Germinal center (tissue), 1 donor: ENCODE results near the gene MYO7B.

Source experiments
- DNase-seq: peaks from one replicate; pipeline ENCODE4 v3.0.0; 2012; ENCODE audit warnings: mixed read lengths, low spot score

The MYO7B gene

GRCh38 chr2:127650785-127651380, 115.4 kb downstream of the MYO7B start:
- no peak for DNase-seq

GRCh38 chr2:127651381-127651809, 115.9 kb downstream of the MYO7B start:
- DNase-seq, result no peak

DNA sequence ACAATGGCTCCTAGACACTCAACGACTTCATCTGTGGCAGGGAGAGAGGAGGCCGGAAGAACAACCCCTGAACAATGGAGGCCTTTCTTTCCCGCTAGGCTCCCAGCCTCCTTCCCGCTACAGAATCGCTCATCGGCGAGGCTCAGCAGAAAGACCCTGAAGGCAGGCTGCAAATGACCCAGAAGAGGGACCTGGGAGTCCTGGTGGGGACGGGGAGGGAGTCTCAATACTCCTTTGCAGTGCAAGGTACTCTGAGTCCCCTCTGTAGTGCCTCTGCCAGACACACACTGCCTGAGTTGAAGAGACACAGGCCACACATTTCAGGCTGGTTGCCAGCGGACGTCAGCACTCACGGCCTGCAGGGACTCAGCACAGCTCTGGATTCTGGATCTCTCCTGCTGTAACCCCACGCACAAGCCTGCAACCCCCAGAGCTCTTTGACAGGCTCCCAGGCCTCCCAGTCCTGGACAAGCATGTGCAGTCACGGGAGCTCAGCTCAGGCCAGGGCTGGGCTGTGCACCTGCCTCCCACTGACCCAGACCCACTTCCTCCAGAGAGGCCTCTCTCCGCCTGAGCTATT, 116.6 kb downstream of the MYO7B start:
- no peak for DNase-seq

DNA sequence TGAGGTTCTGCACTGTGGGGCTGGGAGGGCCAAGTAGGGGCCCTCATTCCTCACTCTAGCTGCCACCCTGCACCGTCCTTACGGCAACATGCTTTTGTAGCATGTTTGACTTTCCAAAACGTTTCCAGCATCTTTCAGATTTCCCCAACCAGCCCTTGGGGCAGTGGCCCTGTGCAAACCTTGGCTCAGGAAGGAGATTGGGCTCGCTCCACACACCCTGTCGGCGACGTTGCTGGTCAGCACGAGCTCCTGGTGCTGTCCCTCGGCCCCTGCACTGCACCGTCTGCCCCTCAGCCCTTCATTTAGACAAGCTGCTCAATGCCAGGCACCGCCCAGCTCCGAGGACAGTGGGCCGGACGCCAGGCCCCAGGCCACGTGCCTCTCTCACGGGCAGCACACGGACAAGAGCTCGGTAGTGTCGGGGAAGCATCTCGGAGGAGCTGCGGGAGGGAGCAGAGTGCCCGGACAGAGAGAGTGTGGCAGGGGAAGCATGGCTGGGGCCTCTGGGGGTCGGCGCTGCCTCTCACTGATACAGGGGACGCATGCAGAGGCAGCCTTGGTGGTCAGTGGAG, 117.4 kb downstream of the MYO7B start:
- DNase-seq, result no peak

DNA sequence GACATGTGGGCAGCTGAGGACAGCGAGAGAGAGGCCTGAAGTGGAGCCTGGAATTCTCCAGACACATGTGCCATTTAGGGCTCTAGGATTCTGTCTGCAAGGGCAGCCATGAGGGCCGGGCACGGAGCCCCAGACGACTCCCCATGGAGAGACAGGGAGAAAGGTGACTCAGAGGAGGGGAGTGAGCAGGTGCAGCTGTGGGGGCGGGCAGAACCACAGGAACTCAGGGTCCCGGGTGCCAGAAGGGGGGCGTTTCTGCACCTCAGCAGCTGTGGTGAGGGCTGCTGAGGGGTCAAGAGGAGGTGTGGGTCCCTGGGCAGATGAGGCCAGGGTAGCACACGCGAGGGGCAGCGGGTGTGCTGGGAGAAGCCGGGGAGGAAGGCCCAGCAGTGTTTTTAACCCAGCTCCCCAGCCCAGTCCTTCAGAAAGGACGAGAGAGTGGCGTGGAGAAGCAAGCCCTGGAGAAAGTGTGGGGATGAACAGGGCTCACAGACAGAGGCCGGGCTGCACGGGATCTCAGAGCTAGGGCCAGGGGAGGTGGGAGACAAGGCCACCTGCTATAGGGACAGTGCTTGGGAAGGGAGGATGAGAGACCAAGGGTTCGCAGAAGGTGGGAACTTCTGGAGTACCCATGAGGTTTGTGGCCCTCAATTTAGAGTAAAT, 118.1 kb downstream of the MYO7B start:
- DNase-seq, result no peak

DNA sequence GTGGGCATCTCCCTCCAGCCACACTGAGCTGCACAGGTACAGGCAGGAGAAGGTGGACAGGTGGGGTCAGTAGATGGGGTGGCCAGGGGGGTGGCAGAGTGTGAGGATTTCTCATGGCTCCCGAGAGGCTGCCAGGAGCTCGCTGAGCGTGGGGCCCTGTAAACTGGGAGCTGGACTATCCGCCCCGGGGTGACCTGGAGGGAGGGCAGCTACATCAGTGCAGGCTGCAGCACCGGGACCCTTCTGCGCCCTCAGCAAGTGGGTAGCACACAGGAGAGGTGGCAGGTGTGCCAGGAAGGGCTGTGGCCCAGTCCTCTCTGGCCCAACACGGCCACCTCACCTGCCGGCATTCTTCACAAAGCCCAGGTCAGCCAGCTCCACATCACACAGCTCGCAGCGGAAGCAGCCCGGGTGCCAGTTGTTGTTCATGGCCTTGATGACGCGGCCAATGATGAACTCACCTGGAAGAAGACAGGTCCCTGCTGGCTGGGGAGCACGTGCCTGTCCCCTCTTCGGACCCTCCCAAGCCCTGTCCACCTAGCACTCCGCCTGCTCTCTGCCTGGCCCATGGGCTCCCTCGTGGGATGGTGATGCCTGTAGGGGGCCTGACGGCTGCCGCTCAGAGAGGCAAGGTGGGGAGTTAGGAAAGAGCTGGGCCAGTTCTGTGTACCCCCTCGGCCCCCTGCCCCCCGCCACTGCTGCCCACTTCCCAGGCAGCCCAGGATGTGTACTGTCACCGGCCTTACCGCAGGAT, 118.8 kb downstream of the MYO7B start:
- no peak for DNase-seq

- DNase-seq, result no peak
Measured at GRCh38 chr2:127654838-127655175, 119.3 kb downstream of the MYO7B start.

- DNase-seq, result no peak
Measured at GRCh38 chr2:127655209-127656073, 120.0 kb downstream of the MYO7B start.

- no peak for DNase-seq
Measured at GRCh38 chr2:127656569-127657231, 121.2 kb downstream of the MYO7B start.

DNA sequence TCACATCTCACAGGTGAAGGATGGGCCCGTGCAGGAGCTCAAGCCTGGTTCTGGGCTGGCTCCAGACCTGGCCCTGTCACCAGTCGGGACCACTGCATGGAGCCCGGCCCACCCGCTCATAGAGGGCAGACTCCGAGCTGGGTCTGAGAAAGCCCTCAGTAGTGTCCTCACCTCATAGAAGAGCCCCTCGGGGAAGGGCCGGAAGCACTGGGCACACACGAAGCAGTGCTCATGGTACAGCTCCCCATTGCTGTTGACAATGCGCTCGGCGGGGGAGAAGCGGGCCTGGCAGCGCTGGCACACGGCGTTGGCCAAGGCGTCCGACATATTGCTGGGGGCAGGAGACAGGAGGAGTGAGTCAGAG, 121.7 kb downstream of the MYO7B start:
- no peak for DNase-seq

- DNase-seq, result no peak
Measured at GRCh38 chr2:127658146-127658545, 122.7 kb downstream of the MYO7B start.

DNA sequence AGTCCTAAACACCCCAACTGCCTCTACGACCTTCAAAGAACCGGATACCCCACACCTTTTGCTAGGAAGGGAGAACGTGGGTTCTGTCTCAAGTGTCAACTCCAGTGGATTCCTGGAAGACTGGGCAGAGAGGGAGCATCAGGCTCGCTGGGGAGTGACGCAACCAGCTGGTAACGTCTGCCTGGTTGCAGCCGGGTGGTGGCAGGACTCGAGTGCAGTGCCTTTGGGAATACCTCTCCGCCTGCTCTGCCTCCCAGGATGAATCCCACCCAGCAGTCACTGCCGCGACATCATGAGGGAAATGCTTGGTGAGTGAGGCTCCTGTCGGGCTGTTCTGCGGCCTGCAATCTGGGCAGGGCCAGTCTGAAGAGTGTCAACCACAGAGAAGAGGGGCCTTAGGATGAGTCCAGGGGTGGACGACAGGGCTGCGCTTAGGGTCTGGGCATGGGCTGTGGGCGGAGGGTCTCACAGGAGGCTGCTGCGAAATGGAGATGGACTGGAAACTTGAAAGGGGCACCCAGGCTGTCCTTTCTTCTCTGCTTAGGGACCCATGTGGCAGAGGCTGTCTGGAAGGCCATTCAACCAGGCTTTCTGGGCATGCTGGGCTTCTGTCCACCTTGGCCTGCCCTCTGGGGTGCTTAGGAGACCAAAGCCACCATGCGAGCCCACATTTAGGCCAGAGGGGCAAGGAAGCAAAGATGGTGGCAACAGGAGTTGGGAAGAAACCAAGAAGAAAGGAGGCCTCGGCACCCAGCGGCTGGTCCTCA, 123.3 kb downstream of the MYO7B start:
- DNase-seq, result no peak

GRCh38 chr2:127659408-127660290, 124.2 kb downstream of the MYO7B start:
- DNase-seq, result no peak

- DNase-seq, result no peak
Measured at GRCh38 chr2:127660291-127660578, 124.8 kb downstream of the MYO7B start.

DNA sequence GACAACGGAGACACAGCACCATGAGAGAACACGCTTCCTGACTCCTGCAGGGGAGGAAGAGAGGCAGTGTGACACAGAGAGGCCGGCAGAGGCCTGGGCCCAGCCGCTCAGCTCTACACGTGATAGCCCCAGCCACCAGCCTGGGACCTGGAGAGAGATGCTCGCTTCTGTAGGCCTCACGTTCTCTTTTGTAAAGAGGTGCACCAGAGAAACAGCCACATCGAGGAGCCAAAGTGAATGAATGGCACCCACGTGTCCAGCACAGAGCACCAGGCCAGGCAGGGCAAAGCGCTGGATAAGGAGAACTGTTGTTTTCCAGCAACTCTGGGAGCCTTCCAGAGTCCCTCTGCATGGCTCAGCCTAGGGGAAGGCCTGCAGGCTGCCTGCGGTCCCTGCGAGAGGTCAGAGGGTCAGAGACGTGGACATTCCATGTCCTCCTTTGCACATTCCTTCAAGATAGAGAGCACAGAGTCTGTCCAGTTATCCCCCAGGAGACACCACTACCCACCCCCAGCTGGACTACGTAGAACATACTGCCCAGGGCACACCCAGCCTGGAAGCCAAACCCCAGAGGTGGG, 125.7 kb downstream of the MYO7B start:
- DNase-seq, result no peak

DNA sequence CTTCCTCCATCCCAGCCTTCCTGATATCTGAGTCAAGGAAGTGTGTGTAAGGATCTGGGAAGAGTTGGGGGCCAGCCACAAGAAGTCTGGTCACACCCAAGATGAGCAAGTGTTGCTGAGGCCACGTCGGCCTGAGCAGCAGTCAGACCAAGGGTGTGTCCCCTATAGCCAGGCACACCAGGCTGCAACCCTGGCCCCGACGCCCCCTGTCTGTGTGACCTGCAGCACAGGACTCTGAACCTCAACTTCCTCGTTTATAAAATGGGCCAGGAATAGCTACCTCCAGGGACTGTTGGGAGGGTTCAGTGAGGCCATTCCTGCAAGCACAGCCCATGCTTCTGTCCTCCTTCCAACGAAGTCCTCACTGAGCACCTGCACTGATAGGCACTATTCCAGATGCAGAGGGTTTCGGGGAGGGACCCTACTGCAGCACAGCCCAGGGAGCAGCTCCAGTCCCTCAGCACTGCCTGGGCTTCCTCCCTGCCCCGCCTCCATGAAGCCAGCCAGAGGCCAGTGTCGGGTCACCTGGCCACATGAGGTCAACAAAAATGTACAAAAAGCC, 126.5 kb downstream of the MYO7B start:
- no peak for DNase-seq

- no peak for DNase-seq
Measured at GRCh38 chr2:127662937-127663565, 127.6 kb downstream of the MYO7B start.

GRCh38 chr2:127663566-127664064, 128.1 kb downstream of the MYO7B start:
- no peak for DNase-seq
